Prostate gland (tissue), 2 donors: ENCODE measurements around the gene IL9R.

Experiments
- POLR2AphosphoS5 ChIP-seq: sonication (generic); formaldehyde crosslinking; IDR thresholded peaks from one replicate; pipeline ENCODE4 v1.6.1; 2017; ENCODE audit warnings: antibody characterized with exemption
- TF ChIP-seq, protein P1 (sequence below), 4 experiments: fragments of 200-600 bp in 2 of 4; fragments of 450-650 bp in 2 of 4; sonication (generic) in 2 of 4; IDR thresholded peaks; 1 replicate in 3 of 4; 2 replicates in 1 of 4; pipeline ENCODE4 v1.5.1; 2016 to 2019; ENCODE audit warnings: antibody characterized with exemption in 4 of 4, mild to moderate bottlenecking in 2 of 4, moderate library complexity in 2 of 4

- TF ChIP-seq, protein P1, sequence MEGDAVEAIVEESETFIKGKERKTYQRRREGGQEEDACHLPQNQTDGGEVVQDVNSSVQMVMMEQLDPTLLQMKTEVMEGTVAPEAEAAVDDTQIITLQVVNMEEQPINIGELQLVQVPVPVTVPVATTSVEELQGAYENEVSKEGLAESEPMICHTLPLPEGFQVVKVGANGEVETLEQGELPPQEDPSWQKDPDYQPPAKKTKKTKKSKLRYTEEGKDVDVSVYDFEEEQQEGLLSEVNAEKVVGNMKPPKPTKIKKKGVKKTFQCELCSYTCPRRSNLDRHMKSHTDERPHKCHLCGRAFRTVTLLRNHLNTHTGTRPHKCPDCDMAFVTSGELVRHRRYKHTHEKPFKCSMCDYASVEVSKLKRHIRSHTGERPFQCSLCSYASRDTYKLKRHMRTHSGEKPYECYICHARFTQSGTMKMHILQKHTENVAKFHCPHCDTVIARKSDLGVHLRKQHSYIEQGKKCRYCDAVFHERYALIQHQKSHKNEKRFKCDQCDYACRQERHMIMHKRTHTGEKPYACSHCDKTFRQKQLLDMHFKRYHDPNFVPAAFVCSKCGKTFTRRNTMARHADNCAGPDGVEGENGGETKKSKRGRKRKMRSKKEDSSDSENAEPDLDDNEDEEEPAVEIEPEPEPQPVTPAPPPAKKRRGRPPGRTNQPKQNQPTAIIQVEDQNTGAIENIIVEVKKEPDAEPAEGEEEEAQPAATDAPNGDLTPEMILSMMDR (IDR thresholded peaks at IDR 0.05): no peak
- no peak for TF ChIP-seq POLR2AphosphoS5
Measured at GRCh38 chrX:155956099-155956498, 41.4 kb upstream of the IL9R start.
